HepG2 (cell line): ENCODE data around the gene RALY. TPM values are rescaled to one million over a fixed set of nuclear protein-coding genes. Genes with fewer than 3 reads are reported as not detected.
A peak's percentile ranks its signal among the peaks of the same experiment; 100 is the strongest.
"Not testable (repeated sequence)": the region's sequence is repeated elsewhere in the genome, so short reads cannot be mapped to it uniquely, and the experiment has no call there.

ENCODE experiments used
- ATAC-seq: fragments of 200-7000 bp; cut with Tn5 transposase; 3 replicates; pipeline ENCODE4 v1.9.1; 2020; ENCODE audit warnings: mild to moderate bottlenecking, moderate library complexity
- BruUV-seq: library from RNA; stranded (reverse); fragments of 400-500 nt; replicated peaks from 2 replicates; lab custom pipeline; 2021; lab: Mats Ljungman, UMichigan
- CTCF ChIA-PET: fragments of 300-600 bp; formaldehyde crosslinking; extraction: SDS; loops from one replicate; lab custom pipeline; 2021; ENCODE audit warnings: low total read pairs, inconsistent platforms, low intra/inter-chr PET ratio; lab: Yijun Ruan, JAX
- POLR2A ChIA-PET: fragments of 350-600 bp; sonication (Branson Sonifier 250); formaldehyde crosslinking; loops from one replicate; lab custom pipeline; 2020; ENCODE audit warnings: antibody characterized with exemption, inconsistent platforms; lab: Yijun Ruan, JAX
- DNase-seq: peaks from one replicate; pipeline ENCODE4 v3.0.0-alpha.2; 2015; ENCODE audit warnings: low spot score
- FAIRE-seq: peaks from 3 replicates; lab custom pipeline; 2011; peaks lifted over from hg19 to GRCh38; lab: Jason Lieb, UNC
- H2AFZ ChIP-seq: one replicate; pipeline ENCODE4 v1.6.1; 2011; ENCODE audit warnings: low read length, inconsistent platforms
- H3K27ac ChIP-seq: fragments of 300-600 bp; 3 replicates; pipeline ENCODE4 v1.8.0; 2011; ENCODE audit warnings: mixed run types, mild to moderate bottlenecking, mixed read lengths, low read length, inconsistent platforms; ENCODE audit not compliant: insufficient read depth; ENCODE audit errors: extremely low read length
- H3K27me3 ChIP-seq, 2 experiments: fragments of 200-600 bp in 1 of 2; 2 replicates in 1 of 2; 3 replicates in 1 of 2; pipeline versions ENCODE4 v1.6.0 to v1.8.0; 2011; ENCODE audit warnings: low read length in 2 of 2, mild to moderate bottlenecking in 2 of 2, moderate library complexity in 2 of 2, inconsistent platforms in 1 of 2; ENCODE audit not compliant: insufficient read depth in 2 of 2, control insufficient read depth in 1 of 2
- H3K36me3 ChIP-seq, 2 experiments: fragments of 200-600 bp in 1 of 2; replicated peaks in 1 of 2; 2 replicates in 1 of 2; 3 replicates in 1 of 2; pipeline versions ENCODE4 v1.5.1 to v1.8.0; 2011; ENCODE audit warnings: low read length in 2 of 2, inconsistent platforms in 1 of 2; ENCODE audit not compliant: insufficient read depth in 2 of 2, control insufficient read depth in 1 of 2
- H3K4me1 ChIP-seq: 2 replicates; pipeline ENCODE4 v1.5.1; 2012; ENCODE audit warnings: low read length, inconsistent platforms; ENCODE audit not compliant: insufficient read depth
- H3K4me2 ChIP-seq: 2 replicates; pipeline ENCODE4 v1.6.0; 2011; ENCODE audit warnings: low read depth, low read length, inconsistent platforms
- H3K4me3 ChIP-seq, 3 experiments: fragments of 200-600 bp in 1 of 3; sonication (generic), shearing (Covaris generic) in 1 of 3; replicated peaks in 1 of 3; 2 replicates each; pipeline ENCODE4 v1.5.1; 2011 to 2016; ENCODE audit warnings: low read length in 3 of 3, inconsistent platforms in 2 of 3, low read depth in 2 of 3, mild to moderate bottlenecking in 2 of 3, control low read depth in 1 of 3, mixed read lengths in 1 of 3; ENCODE audit not compliant: insufficient read depth in 1 of 3
- H3K79me2 ChIP-seq: one replicate; pipeline ENCODE4 v1.6.1; 2011; ENCODE audit warnings: low read length, inconsistent platforms; ENCODE audit not compliant: insufficient read depth
- H3K9ac ChIP-seq: 2 replicates; pipeline ENCODE4 v1.6.0; 2011; ENCODE audit warnings: mild to moderate bottlenecking, low read depth, low read length, inconsistent platforms; ENCODE audit not compliant: insufficient read depth
- H3K9me3 ChIP-seq: 2 replicates; pipeline ENCODE4 v1.5.1; 2012; ENCODE audit warnings: mild to moderate bottlenecking, low read length
- H4K20me1 ChIP-seq: 2 replicates; pipeline ENCODE4 v1.6.0; 2011; ENCODE audit warnings: inconsistent platforms, mild to moderate bottlenecking, low read length, moderate library complexity; ENCODE audit not compliant: insufficient read depth
- HDAC1 ChIP-seq: sonication (generic); formaldehyde crosslinking; IDR thresholded peaks from 2 replicates; pipeline ENCODE4 v1.5.1; 2020; ENCODE audit warnings: mild to moderate bottlenecking, missing genetic modification reagents
- HNRNPK ChIP-seq: fragments of 200-400 bp; formaldehyde crosslinking; IDR thresholded peaks from 2 replicates; pipeline ENCODE4 v1.6.1; 2018; ENCODE audit warnings: low read length, low read depth, moderate library complexity, mild to moderate bottlenecking; ENCODE audit not compliant: poor library complexity, severe bottlenecking
- KDM2A ChIP-seq: sonication (generic); formaldehyde crosslinking; IDR thresholded peaks from 2 replicates; pipeline ENCODE4 v1.4.0; 2020; ENCODE audit warnings: low read depth, missing genetic modification reagents, borderline replicate concordance
- KDM3A ChIP-seq: IDR thresholded peaks from 2 replicates; pipeline ENCODE4 v1.6.1; 2018; ENCODE audit warnings: low read depth, missing compliant biosample characterization
- NCOA2 ChIP-seq: sonication (generic); formaldehyde crosslinking; IDR thresholded peaks from 2 replicates; pipeline ENCODE4 v1.8.0; 2022; ENCODE audit warnings: inconsistent platforms
- RXRA ChIP-seq: sonication (generic); formaldehyde crosslinking; IDR thresholded peaks from 2 replicates; pipeline ENCODE4 v1.5.1; 2020; ENCODE audit warnings: missing genetic modification reagents
- RXRB ChIP-seq: IDR thresholded peaks from 2 replicates; pipeline ENCODE4 v1.6.1; 2016; ENCODE audit warnings: borderline replicate concordance, missing genetic modification reagents, missing compliant biosample characterization
- SSRP1 ChIP-seq: IDR thresholded peaks from 2 replicates; pipeline ENCODE4 v1.6.1; 2016; ENCODE audit warnings: control low read depth
- TGIF2 ChIP-seq: IDR thresholded peaks from 2 replicates; pipeline ENCODE4 v1.6.1; 2016; ENCODE audit warnings: control low read depth, missing compliant biosample characterization
- YY1 ChIP-seq: IDR thresholded peaks from 2 replicates; pipeline ENCODE4 v1.6.1; 2011; ENCODE audit warnings: low read length, low read depth, moderate library complexity, mild to moderate bottlenecking; ENCODE audit not compliant: insufficient read depth, insufficient replicate concordance
- ZNF350 ChIP-seq: sonication (generic); formaldehyde crosslinking; IDR thresholded peaks from 2 replicates; pipeline ENCODE4 v1.4.0; 2020; ENCODE audit warnings: mild to moderate bottlenecking, low read depth, missing genetic modification reagents, borderline replicate concordance
- ZNF543 ChIP-seq: sonication (generic); formaldehyde crosslinking; IDR thresholded peaks from 2 replicates; pipeline ENCODE4 v1.4.0; 2020; ENCODE audit warnings: mild to moderate bottlenecking, missing genetic modification reagents
- ZNF788 ChIP-seq: sonication (generic); formaldehyde crosslinking; IDR thresholded peaks from 2 replicates; pipeline ENCODE4 v1.5.0; 2020; ENCODE audit warnings: mild to moderate bottlenecking, missing genetic modification reagents, borderline replicate concordance
- WGBS: methylation state at CpG from one replicate; pipeline ENCODE4 v1.1.6; 2017; ENCODE audit warnings: low lambda C conversion rate; 5-methylcytosine and 5-hydroxymethylcytosine counted together
- in situ Hi-C: cut with HindIII; loops from 2 replicates; pipeline ENCODE4 v1.10.0; 2017; ENCODE audit warnings: low pct_unique_long_range_greater_than_20kb; ENCODE audit not compliant: extremely low pct_ligation_motif_present
- intact Hi-C: fragments of 100-400 bp; cut with micrococcal nuclease; formaldehyde crosslinking; loops from one replicate; pipeline ENCODE4 v1.10.0; 2022; ENCODE audit not compliant: unreplicated experiment
- polyA plus RNA-seq, 8 experiments: library from polyadenylated mRNA; depleted of rRNA in 3 of 8; stranded (reverse) in 7 of 8; unstranded in 1 of 8; fragments of >200 nt; fragmentation: Illumina TruSeq in 4 of 8; extraction: Trizol in 4 of 8; gene quantifications; 2 replicates each; pipeline versions ENCODE4 v1.2.1 to v1.2.3, GENCODE V29; 2011 to 2016; ENCODE audit warnings: low read depth in 4 of 8, missing spikeins in 1 of 8, mixed read lengths in 1 of 8; ENCODE audit not compliant: insufficient read depth in 1 of 8
- total RNA-seq, 5 experiments: library from RNA; depleted of rRNA; stranded (reverse); fragments of >200 nt; fragmentation: Illumina TruSeq; extraction: Trizol; gene quantifications; 2 replicates each; pipeline ENCODE4 v1.2.3, GENCODE V29; 2016; ENCODE audit warnings: low read depth in 1 of 5
- TF ChIP-seq, protein P1 (sequence below): sonication (generic); formaldehyde crosslinking; IDR thresholded peaks from 2 replicates; pipeline ENCODE4 v1.4.0; 2020; ENCODE audit warnings: missing genetic modification reagents, borderline replicate concordance
- TF ChIP-seq, protein P2 (sequence below): sonication (generic); formaldehyde crosslinking; IDR thresholded peaks from 2 replicates; pipeline ENCODE4 v1.8.0; 2022; ENCODE audit warnings: mild to moderate bottlenecking, missing genetic modification reagents
- TF ChIP-seq, protein P3 (sequence below): sonication (generic); formaldehyde crosslinking; IDR thresholded peaks from 2 replicates; pipeline ENCODE4 v1.8.1; 2023; ENCODE audit warnings: mild to moderate bottlenecking, missing genetic modification reagents
- TF ChIP-seq, protein P4 (sequence below): IDR thresholded peaks from 2 replicates; pipeline ENCODE4 v1.6.1; 2016; ENCODE audit warnings: mild to moderate bottlenecking

Gene RALY
- total and polyA plus RNA-seq, 2 of the 13 experiments (the other 11 are each of a cell fraction or from before 2014, with no cell fraction given): 178 to 186 TPM

DNA sequence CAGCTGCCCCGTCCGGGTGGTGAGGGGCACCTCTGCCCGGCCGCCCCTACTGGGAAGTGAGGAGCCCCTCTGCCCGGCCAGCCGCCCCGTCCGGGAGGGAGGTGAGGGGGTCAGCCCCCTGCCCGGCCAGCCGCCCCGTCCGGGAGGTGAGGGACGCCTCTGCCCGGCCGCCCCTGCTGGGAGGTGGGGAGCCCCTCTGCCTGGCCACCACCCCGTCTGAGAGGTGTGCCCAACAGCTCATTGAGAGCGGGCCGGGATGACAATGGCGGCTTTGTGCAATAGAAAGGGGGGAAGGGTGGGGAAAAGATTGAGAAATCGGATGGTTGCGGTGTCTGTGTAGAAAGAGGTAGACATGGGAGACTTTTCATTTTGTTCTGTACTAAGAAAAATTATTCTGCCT is 139.2 kb downstream of the RALY start:
- POLR2A ChIA-PET: interaction anchor here (0.6 to 1.2 kb wide), 3 partner anchors 20 to 140 kb away, joined by 3 to 17 read pairs (median 6); partner anchors contain the start of genes EIF2S2 and RALY
- H4K20me1 ChIP-seq, H3K4me2 ChIP-seq, CTCF ChIA-PET, H3K79me2 ChIP-seq, BruUV-seq, H3K36me3 ChIP-seq, H2AFZ ChIP-seq, H3K9ac ChIP-seq, in situ Hi-C loops, H3K4me3 ChIP-seq, ATAC-seq, H3K27me3 ChIP-seq, intact Hi-C loops, FAIRE-seq: not testable (repeated sequence)
- DNase-seq: peak; percentile 85
- 19% methylated on average over 13 of the region's 21 CpGs for WGBS
- Histone ChIP-seq H3K27ac (peak overlapping the region; percentile 63), H3K4me1 (peaks cover 58% of the 10 kb centered on the region), H3K9me3 (peaks cover 16% of the 10 kb centered on the region; the same call in 1 of the 2 replicates)
- TF ChIP-seq KDM2A (CRISPR knock-in tag) (peak; percentile 33; the same call in 1 of the 2 replicates), RXRB (CRISPR knock-in tag) (0 out of 2 replicates have a peak, but pooled peaks have one; percentile 15), RXRA (CRISPR knock-in tag) (peak; percentile 28; the same call in 1 of the 2 replicates), ZNF543 (CRISPR knock-in tag) (peak; percentile 70; the same call in 1 of the 2 replicates), HNRNPK (peak; percentile 20), TGIF2 (CRISPR knock-in tag) (peak; percentile 43; the same call in 1 of the 2 replicates), HDAC1 (CRISPR knock-in tag) (peak; percentile 26; the same call in 1 of the 2 replicates), SSRP1 (0 out of 2 replicates have a peak, but pooled peaks have one; percentile 27), ZNF788 (CRISPR knock-in tag) (peak; percentile 41; the same call in 1 of the 2 replicates), YY1 (peak; percentile 36), NCOA2 (CRISPR knock-in tag) (peak; percentile 51), KDM3A (CRISPR knock-in tag) (peak; percentile 48; the same call in 1 of the 2 replicates), ZNF350 (CRISPR knock-in tag) (0 out of 2 replicates have a peak, but pooled peaks have one; percentile 31)
- TF ChIP-seq, protein P1, sequence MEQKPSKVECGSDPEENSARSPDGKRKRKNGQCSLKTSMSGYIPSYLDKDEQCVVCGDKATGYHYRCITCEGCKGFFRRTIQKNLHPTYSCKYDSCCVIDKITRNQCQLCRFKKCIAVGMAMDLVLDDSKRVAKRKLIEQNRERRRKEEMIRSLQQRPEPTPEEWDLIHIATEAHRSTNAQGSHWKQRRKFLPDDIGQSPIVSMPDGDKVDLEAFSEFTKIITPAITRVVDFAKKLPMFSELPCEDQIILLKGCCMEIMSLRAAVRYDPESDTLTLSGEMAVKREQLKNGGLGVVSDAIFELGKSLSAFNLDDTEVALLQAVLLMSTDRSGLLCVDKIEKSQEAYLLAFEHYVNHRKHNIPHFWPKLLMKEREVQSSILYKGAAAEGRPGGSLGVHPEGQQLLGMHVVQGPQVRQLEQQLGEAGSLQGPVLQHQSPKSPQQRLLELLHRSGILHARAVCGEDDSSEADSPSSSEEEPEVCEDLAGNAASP: 0 out of 2 replicates have a peak, but pooled peaks have one; percentile 4
- TF ChIP-seq, protein P2, sequence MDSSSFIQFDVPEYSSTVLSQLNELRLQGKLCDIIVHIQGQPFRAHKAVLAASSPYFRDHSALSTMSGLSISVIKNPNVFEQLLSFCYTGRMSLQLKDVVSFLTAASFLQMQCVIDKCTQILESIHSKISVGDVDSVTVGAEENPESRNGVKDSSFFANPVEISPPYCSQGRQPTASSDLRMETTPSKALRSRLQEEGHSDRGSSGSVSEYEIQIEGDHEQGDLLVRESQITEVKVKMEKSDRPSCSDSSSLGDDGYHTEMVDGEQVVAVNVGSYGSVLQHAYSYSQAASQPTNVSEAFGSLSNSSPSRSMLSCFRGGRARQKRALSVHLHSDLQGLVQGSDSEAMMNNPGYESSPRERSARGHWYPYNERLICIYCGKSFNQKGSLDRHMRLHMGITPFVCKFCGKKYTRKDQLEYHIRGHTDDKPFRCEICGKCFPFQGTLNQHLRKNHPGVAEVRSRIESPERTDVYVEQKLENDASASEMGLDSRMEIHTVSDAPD (CRISPR knock-in tag): 0 out of 2 replicates have a peak, but pooled peaks have one; percentile 18
- TF ChIP-seq, protein P3, sequence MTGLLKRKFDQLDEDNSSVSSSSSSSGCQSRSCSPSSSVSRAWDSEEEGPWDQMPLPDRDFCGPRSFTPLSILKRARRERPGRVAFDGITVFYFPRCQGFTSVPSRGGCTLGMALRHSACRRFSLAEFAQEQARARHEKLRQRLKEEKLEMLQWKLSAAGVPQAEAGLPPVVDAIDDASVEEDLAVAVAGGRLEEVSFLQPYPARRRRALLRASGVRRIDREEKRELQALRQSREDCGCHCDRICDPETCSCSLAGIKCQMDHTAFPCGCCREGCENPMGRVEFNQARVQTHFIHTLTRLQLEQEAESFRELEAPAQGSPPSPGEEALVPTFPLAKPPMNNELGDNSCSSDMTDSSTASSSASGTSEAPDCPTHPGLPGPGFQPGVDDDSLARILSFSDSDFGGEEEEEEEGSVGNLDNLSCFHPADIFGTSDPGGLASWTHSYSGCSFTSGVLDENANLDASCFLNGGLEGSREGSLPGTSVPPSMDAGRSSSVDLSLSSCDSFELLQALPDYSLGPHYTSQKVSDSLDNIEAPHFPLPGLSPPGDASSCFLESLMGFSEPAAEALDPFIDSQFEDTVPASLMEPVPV (CRISPR knock-in tag): peak; percentile 23; the same call in 1 of the 2 replicates
- TF ChIP-seq, protein P4, sequence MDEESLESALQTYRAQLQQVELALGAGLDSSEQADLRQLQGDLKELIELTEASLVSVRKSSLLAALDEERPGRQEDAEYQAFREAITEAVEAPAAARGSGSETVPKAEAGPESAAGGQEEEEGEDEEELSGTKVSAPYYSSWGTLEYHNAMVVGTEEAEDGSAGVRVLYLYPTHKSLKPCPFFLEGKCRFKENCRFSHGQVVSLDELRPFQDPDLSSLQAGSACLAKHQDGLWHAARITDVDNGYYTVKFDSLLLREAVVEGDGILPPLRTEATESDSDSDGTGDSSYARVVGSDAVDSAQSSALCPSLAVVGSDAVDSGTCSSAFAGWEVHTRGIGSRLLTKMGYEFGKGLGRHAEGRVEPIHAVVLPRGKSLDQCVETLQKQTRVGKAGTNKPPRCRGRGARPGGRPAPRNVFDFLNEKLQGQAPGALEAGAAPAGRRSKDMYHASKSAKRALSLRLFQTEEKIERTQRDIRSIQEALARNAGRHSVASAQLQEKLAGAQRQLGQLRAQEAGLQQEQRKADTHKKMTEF (CRISPR knock-in tag): peak; percentile 78; the same call in 1 of the 2 replicates
